ENCODE results near the gene CLRN3.

The CLRN3 gene

GRCh38 chr10:127834791-127835190 is 58.0 kb downstream of the CLRN3 start:
- DNase-seq: no peak

DNA sequence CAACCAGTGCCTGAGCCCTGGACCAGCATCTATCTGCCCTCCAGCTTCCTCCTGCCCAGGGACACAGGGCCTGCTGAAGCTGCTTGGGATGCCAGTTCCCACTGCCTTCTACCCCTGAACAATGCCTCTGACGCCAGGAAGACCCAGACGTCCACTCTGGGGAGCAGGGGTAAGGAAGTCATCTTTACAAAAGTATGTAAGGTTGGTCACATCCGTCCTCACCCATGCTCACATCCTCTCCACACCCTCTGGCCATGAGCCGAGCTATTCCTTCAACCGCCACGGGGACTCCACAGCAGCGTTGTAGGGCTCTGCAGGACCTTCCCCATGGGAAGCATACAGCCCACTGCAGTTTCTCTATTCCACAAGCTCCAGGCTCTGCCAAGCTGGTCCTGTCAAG is 58.5 kb downstream of the CLRN3 start:
- no peak for DNase-seq

- no peak for DNase-seq
These were observed 58.9 kb downstream of the CLRN3 start for GRCh38 chr10:127833804-127834203.

- DNase-seq: no peak
These were observed 60.2 kb downstream of the CLRN3 start for GRCh38 chr10:127832501-127832900.

- DNase-seq: no peak
These were observed 62.3 kb downstream of the CLRN3 start for GRCh38 chr10:127830414-127830813.
